ENCODE results near the gene TRIM14.

Gene TRIM14

DNA sequence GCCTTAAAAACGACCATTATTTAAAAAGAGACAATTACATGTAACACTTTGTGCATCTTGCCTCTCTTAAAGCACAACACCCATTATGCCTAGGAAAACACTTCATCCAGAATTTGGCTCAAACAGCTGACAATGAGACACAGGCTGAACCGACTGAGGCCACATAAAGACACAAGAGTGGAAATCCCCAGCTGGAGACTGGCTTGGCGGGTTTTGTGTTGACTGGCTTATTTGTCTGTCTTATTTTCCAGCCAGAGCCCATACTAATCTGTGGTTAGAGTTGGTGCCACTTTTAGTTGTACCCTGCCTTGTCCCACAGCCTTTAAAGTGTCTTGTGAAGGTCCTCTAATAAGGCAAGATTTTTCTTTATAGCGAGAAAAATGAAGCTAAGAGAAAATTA, 21.2 kb downstream of the TRIM14 start:
- Histone ChIP-seq H3K4me1 (no peaks in the 10 kb centered on the region), H3K4me3 (ENCODE audit: low read depth, low read length) (no peak overlapping the region), H3K9me3 (ENCODE audit: control insufficient read depth, low read length) (no peaks in the 10 kb centered on the region), H3K9ac (no peak overlapping the region), H3K4me2 (ENCODE audit: low read length) (no peak overlapping the region), H2AFZ (no peak overlapping the region), H3K79me2 (no peaks in the 10 kb centered on the region), H3K36me3 (ENCODE audit: control insufficient read depth, insufficient read depth, low read length) (no peaks in the 10 kb centered on the region), H3K27ac (no peak overlapping the region), H3K27me3 (ENCODE audit: control insufficient read depth, insufficient read depth, low read length) (no peaks in the 10 kb centered on the region)
- TF ChIP-seq, protein P1, sequence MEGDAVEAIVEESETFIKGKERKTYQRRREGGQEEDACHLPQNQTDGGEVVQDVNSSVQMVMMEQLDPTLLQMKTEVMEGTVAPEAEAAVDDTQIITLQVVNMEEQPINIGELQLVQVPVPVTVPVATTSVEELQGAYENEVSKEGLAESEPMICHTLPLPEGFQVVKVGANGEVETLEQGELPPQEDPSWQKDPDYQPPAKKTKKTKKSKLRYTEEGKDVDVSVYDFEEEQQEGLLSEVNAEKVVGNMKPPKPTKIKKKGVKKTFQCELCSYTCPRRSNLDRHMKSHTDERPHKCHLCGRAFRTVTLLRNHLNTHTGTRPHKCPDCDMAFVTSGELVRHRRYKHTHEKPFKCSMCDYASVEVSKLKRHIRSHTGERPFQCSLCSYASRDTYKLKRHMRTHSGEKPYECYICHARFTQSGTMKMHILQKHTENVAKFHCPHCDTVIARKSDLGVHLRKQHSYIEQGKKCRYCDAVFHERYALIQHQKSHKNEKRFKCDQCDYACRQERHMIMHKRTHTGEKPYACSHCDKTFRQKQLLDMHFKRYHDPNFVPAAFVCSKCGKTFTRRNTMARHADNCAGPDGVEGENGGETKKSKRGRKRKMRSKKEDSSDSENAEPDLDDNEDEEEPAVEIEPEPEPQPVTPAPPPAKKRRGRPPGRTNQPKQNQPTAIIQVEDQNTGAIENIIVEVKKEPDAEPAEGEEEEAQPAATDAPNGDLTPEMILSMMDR (IDR thresholded peaks at IDR 0.05): no peak

DNA sequence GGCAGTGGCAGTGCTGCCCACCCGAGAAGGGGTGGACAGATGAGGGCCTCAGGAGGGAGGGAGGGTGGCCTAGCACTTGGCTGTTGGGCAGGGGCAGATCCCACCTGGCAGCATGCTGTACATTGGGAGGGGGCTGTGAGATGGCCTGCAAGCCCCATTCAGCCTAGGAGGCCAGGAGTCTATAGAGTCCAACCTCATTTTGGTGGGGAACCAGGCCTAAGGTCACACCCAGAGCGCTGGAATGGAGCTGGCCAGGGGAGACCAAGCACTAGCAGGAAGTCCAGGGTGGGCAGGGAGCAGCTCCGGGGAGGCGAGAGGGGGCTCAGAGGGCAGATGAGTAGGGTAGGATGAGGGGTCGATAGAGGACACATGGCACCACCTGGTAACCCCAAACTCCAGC, 22.9 kb downstream of the TRIM14 start:
- Histone ChIP-seq H3K4me2 (ENCODE audit: low read length) (no peak overlapping the region), H3K9me3 (ENCODE audit: control insufficient read depth, low read length) (no peaks in the 10 kb centered on the region), H2AFZ (no peak overlapping the region), H3K4me1 (no peaks in the 10 kb centered on the region), H3K9ac (no peak overlapping the region), H3K79me2 (no peaks in the 10 kb centered on the region), H3K27me3 (ENCODE audit: control insufficient read depth, insufficient read depth, low read length) (no peaks in the 10 kb centered on the region), H3K36me3 (ENCODE audit: control insufficient read depth, insufficient read depth, low read length) (no peaks in the 10 kb centered on the region), H3K27ac (no peak overlapping the region), H3K4me3 (ENCODE audit: low read depth, low read length) (no peak overlapping the region)
- TF ChIP-seq, protein P1 (IDR thresholded peaks at IDR 0.05): no peak

DNA sequence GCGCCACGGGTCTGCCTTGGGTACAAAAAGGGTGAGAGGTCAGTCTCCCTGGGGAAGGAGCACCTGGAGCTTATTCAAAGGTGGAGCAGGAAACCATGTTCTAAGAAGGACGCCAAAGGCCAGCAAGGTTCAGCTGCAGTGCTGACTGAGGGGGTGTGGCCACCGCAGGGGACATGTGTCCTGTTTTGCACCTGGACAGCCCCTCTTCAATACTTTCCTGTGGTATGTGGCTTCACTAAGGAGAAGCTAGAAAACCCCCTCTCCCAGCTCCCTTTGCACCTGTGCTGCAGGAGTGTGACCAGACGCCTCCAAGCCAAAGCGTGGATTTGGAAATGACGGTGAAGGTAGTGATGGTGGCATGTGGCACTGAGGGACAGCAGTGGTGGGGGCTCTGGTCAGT, 23.6 kb downstream of the TRIM14 start:
- H3K9me3 ChIP-seq (ENCODE audit: control insufficient read depth, low read length): no peaks in the 10 kb centered on the region
- H3K4me3 ChIP-seq (ENCODE audit: low read depth, low read length): no peak overlapping the region
- H3K27me3 ChIP-seq (ENCODE audit: control insufficient read depth, insufficient read depth, low read length): no peaks in the 10 kb centered on the region
- no peaks in the 10 kb centered on the region for H3K36me3 ChIP-seq (ENCODE audit: control insufficient read depth, insufficient read depth, low read length)
- no peaks in the 10 kb centered on the region for H3K4me1 ChIP-seq
- no peak overlapping the region for H2AFZ ChIP-seq
- no peak overlapping the region for H3K4me2 ChIP-seq (ENCODE audit: low read length)
- H3K79me2 ChIP-seq: no peaks in the 10 kb centered on the region
- TF ChIP-seq, protein P1 (IDR thresholded peaks at IDR 0.05): no peak
- H3K9ac ChIP-seq: no peak overlapping the region
- no peak overlapping the region for H3K27ac ChIP-seq

DNA sequence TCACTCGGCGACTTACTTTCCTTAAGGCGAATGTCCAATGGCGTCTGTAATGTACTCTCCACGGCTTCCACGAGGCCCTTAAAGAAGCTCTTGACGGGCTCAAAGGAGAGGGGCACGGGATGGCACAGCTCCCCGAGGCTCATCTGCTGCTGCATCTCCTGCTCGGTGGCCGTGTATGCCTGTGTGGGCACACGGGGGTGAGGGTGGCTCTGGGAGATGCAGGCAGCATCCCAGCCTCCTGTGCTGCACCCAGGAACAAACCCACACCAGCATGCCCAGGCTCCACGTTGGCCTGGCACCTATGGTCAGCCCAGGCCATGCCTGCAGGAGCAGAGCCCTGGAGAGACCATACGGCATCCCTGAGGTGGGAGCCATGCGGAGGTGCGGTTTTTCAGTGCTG, 24.2 kb downstream of the TRIM14 start:
- no peak overlapping the region for H3K4me3 ChIP-seq (ENCODE audit: low read depth, low read length)
- TF ChIP-seq, protein P1 (IDR thresholded peaks at IDR 0.05): no peak
- H3K27ac ChIP-seq: no peak overlapping the region
- H3K4me1 ChIP-seq: no peaks in the 10 kb centered on the region
- H3K79me2 ChIP-seq: no peaks in the 10 kb centered on the region
- no peaks in the 10 kb centered on the region for H3K27me3 ChIP-seq (ENCODE audit: control insufficient read depth, insufficient read depth, low read length)
- H3K4me2 ChIP-seq (ENCODE audit: low read length): no peak overlapping the region
- H3K9me3 ChIP-seq (ENCODE audit: control insufficient read depth, low read length): no peaks in the 10 kb centered on the region
- H2AFZ ChIP-seq: no peak overlapping the region
- no peaks in the 10 kb centered on the region for H3K36me3 ChIP-seq (ENCODE audit: control insufficient read depth, insufficient read depth, low read length)
- H3K9ac ChIP-seq: no peak overlapping the region

DNA sequence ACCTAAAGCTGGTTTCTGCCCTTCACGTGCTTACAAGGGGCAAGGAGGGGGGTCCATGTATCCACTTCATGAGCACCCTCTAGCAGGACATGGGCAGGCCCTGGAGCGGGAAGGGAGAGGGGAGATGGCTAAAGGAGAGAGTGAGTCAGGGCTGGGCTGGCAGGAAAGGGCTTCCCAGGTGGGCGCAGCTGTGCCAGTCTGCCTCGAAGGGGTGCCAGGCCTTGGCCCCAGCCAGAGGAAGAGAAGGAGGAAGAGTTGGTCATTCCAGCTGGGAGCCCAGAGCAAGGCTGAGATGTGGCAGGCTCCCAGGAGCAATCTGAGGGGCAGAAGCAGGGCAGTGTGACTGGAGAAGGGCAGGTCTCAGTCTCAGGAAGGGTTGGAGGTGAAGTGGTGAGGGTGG, 24.7 kb downstream of the TRIM14 start:
- no peak overlapping the region for H3K27ac ChIP-seq
- no peaks in the 10 kb centered on the region for H3K9me3 ChIP-seq (ENCODE audit: control insufficient read depth, low read length)
- H3K79me2 ChIP-seq: no peaks in the 10 kb centered on the region
- no peaks in the 10 kb centered on the region for H3K4me1 ChIP-seq
- H3K27me3 ChIP-seq (ENCODE audit: control insufficient read depth, insufficient read depth, low read length): no peaks in the 10 kb centered on the region
- no peak overlapping the region for H2AFZ ChIP-seq
- H3K36me3 ChIP-seq (ENCODE audit: control insufficient read depth, insufficient read depth, low read length): no peaks in the 10 kb centered on the region
- TF ChIP-seq, protein P1 (IDR thresholded peaks at IDR 0.05): no peak
- no peak overlapping the region for H3K4me2 ChIP-seq (ENCODE audit: low read length)
- no peak overlapping the region for H3K4me3 ChIP-seq (ENCODE audit: low read depth, low read length)
- no peak overlapping the region for H3K9ac ChIP-seq

All from parathyroid adenoma (tissue), 2 donors.